ENCODE data around the gene CLTB.
"Not testable (repeated sequence)": the region's sequence is repeated elsewhere in the genome, so short reads cannot be mapped to it uniquely, and the experiment has no call there.

Gene CLTB

GRCh38 chr5:176427971-176428370 is 11.6 kb upstream of the CLTB start:
- DNase-seq (ENCODE audit: low spot score), result no peak

DNA sequence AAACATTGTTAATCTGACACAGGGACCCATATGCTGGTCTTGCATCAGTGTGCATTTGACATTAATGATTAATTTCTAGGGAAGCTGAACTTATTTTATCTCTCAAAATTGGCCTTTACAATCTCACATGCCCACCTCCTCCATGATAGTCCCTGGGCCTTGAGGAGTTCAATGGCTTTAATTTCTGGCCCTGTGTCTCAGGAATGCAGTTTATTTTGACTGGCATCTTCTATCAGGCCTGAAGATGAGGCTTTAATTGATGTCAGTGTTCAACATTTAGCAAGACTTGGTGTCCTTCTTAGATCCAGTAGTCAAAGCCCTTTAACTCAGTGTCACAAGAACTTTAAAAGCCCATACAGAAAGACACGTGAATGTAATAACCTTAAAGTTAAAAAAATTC is 10.5 kb upstream of the CLTB start:
- no peak for DNase-seq (ENCODE audit: low spot score)

DNA sequence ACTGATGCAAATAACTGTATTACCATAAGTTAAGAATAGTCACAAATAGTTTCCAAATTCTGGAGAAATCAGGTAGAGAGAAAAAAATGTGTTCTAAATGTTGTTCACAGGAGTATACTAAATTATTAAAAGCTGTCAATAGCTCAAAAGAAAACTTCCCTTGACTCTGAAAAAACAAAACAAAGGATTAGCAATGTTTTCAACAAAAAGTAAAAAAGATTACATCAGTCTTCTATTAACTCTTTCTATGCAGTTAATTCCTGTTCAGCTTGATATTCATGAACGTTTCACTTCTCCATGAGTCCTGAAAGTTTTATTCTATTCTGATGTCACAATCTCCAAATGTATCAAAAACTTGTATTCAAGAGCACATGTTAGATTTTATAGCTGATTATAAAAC is 9.5 kb upstream of the CLTB start:
- no peak for DNase-seq (ENCODE audit: low spot score)

- DNase-seq (ENCODE audit: low spot score), result no peak
Measured at GRCh38 chr5:176425138-176425537, 8.8 kb upstream of the CLTB start.

GRCh38 chr5:176424181-176424580 is 7.8 kb upstream of the CLTB start:
- no peak for DNase-seq (ENCODE audit: low spot score)

GRCh38 chr5:176420972-176421544 is 4.7 kb upstream of the CLTB start:
- no peak for DNase-seq (ENCODE audit: low spot score)

- DNase-seq (ENCODE audit: low spot score), result no peak
Measured at GRCh38 chr5:176420086-176420485, 3.7 kb upstream of the CLTB start.

GRCh38 chr5:176418251-176418650 is 1.9 kb upstream of the CLTB start:
- no peak for DNase-seq (ENCODE audit: low spot score)

GRCh38 chr5:176416965-176417364 is 626 bp upstream of the CLTB start:
- DNase-seq (ENCODE audit: low spot score), result no peak

DNA sequence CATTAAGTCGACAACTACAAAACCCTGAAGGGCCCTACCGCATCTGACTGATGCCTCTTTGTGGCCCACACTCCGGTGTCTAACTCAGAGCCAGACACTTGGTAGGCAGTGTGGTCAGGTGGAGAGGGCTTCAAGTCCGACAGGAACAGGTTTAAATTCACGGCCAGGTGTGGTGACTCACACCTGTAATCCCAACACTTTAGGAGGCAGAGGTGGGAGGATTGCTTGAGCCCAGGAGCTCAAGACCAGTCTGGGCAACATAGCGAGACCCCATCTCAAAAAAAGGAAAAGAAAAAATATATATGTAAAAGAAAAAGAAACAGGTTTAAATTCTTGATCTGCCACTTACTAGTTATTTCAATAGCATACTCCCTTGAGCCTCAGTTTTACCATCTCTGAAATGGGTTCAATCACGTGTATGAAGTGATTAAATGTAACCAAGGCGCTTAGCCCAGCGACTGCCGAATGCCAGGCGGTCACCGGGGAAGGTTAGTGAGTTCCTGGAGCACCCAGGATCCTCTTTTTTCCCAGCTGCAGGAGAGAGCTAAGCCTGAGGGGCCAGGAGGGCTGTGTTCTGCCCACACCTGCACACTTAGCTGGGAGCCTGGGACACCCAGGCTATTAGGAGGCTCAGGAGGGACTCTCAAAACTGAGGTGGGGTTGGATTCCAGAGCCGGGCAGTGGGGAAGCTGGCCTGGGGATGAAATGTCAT is 943 bp downstream of the CLTB start:
- DNase-seq (ENCODE audit: low spot score), result no peak

GRCh38 chr5:176414704-176415103 is 1.6 kb downstream of the CLTB start:
- no peak for DNase-seq (ENCODE audit: low spot score)

- no peak for DNase-seq (ENCODE audit: low spot score)
Measured at GRCh38 chr5:176413709-176414191, 2.6 kb downstream of the CLTB start.

GRCh38 chr5:176413255-176413565 is 3.1 kb downstream of the CLTB start:
- no peak for DNase-seq (ENCODE audit: low spot score)

DNA sequence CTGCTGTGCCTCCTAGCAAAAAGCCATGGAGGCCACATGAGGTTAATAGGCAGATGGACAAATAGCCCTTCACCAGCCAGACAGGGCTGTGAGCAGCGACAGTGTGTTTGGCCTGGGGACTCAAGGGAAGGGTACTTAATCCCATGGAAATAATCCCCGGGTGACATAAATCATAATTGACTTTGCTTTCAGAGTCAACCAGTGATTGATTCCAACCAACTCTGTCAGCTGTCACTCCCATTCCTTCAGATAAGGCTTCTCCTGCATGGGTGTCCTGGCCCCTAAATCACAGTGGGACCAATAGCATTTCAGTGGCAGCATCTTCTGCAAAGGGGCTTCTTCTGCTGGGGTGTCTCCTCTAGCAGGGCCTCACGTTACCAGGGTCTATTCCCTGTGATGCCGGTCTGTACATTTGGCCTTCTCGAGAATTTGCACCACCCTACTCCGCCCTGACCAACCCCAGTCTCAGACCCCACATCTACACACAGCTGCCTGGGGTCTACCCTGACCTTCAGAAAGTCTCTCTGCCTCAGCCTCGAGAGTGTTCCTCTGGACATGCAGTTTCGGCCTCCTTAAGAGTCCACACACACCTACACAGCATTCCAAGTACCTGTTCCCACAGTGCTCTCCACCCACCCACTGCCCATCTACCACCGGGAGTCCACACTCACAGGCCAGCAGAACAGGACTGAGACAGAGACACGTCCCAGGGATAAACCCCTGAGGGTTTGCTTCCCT is 3.7 kb downstream of the CLTB start:
- no peak for DNase-seq (ENCODE audit: low spot score)

DNA sequence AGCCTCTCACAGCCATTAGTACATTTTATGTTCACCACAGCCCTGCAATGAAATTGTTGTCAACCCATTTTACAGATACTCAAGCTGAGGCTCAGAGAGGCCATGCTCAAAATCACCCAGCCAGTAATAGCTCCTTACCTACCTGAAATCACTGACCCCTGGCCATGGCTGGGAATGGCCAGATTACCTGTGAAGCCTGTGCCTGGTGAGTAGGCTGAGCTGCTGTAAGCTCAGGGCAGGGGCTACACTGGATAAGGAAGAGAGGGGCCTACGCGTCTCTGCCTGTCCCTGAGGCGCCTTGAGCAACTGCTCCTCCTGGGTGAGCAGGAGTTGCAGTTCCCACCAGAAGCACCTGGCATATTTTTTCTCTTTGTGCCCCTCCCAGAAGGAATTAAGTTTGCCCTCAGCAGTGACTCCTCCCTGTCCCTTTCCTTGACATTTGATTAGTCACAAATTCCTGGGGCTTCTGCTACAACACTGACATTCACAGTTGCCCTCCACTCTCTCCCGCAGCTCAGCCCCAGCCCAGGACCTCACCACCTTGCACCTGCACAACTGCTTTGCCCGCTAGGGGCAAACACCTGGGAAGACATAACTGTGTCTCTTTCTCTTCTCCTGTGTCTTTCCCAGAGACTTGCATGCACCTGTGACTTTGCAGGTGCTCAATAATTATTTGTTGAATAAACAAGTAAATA is 5.7 kb downstream of the CLTB start:
- DNase-seq (ENCODE audit: low spot score), result no peak

DNA sequence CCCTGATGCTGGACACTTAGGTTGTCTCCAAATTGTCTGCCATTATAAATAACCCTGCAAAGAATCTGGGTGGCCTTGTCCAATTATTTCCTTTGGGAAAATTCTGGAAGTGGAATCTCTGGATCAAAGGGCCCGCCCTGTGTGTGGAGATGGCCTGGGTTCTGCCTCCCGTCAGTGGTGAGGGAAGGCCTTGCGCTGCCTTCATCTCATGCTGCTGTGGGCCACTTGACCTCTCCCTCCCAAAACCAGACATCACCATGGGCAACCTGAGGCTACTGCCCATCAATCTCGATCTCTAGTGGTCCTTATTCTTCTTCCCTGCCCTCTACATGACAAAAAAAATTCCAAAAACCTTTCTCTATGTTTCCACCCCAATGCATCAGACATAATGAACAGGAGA is 6.6 kb downstream of the CLTB start:
- DNase-seq (ENCODE audit: low spot score), result no peak

DNA sequence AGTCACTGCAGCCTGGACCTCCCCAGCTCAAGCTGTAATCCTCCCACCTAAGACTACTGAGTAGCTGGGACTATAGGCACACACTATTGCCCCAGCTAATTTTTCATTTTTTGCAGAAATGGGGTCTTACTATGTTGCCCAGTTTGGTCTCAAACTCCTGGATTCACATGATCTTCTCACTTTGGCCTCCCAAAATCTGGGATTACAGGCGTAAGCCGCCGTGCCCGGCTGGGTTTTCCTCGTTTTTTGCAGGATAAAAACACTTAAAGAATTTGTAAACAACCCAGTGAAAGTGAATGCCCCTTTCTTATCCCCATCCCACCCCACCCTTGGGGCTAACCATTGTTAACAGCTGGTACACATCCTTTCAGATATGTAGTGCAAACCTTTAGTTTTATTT is 7.7 kb downstream of the CLTB start:
- no peak for DNase-seq (ENCODE audit: low spot score)

GRCh38 chr5:176408252-176408573 is 8.1 kb downstream of the CLTB start:
- DNase-seq (ENCODE audit: low spot score), result not testable (repeated sequence)

- no peak for DNase-seq (ENCODE audit: low spot score)
Measured at GRCh38 chr5:176407456-176408251, 8.7 kb downstream of the CLTB start.

- no peak for DNase-seq (ENCODE audit: low spot score)
Measured at GRCh38 chr5:176406436-176407052, 9.8 kb downstream of the CLTB start.

DNA sequence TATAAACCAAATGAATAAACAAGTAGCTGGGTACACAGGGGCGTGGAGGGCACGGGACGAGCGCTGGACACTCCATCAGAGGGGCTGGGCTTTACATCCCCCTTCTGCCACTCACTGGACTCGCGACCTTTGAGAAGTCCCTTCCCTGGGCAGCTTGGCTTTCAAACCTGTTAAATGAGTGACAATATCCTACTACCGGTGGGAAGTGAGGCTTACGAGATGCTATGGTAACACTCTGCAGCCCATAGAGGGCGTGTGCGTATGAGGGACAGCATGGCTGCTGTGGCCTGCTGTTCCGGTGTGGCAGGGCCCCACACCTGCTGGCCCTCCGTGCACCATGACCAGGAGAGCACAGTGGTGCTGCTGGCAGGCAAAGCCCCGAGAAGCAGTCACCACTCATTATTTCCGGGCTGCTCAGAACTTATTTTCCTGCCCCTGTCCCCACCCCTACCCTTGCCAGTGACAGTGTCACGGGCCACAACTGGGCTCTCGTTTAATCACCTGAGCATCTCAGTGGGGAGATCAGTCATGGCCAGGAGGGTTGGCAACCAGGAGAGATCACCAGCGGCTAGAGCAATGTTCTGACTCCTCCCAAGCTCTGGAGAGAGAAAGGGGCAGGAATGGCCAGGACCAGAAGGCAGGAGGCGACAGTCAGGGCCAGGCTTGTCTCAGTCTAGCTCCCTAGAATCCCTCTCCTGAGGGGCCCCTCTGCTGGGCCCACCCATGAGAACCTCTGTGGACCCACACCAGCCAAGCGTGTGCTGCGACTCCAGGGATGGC is 10.5 kb downstream of the CLTB start:
- no peak for DNase-seq (ENCODE audit: low spot score)
